MM.1S (cell line): ENCODE data around the gene GLB1L3.

Source experiments
- CTCF ChIP-seq: fragments of 300-600 bp; sonication (generic); IDR thresholded peaks from 2 replicates; pipeline ENCODE4 v1.5.1; 2016; ENCODE audit warnings: antibody characterized with exemption, low read length, mixed read lengths
- EZH2 ChIP-seq: fragments of 300-600 bp; sonication (generic); optimal IDR thresholded peaks from 2 replicates; pipeline ENCODE3; 2017; ENCODE audit warnings: low read depth, mild to moderate bottlenecking, antibody characterized with exemption, low read length, mixed read lengths
- EZH2phosphoT487 ChIP-seq: fragments of 300-600 bp; sonication (generic); IDR thresholded peaks from 2 replicates; pipeline ENCODE4 v1.6.1; 2018; ENCODE audit warnings: antibody characterized with exemption, low read length

GRCh38 chr11:134359646-134360045 is 83.5 kb downstream of the GLB1L3 start:
- no peak for TF ChIP-seq CTCF
- no peak for TF ChIP-seq EZH2
- TF ChIP-seq EZH2phosphoT487, result no peak
